OCI-LY1 (cell line): ENCODE data around the gene UST.

Source experiments
- CTCF ChIP-seq: fragments of 200-600 bp; sonication (generic), shearing (Covaris generic); IDR thresholded peaks from 2 replicates; pipeline ENCODE4 v1.5.1; 2017; ENCODE audit warnings: mild to moderate bottlenecking, antibody characterized with exemption, low read length, moderate library complexity, mixed read lengths
- EZH2 ChIP-seq: fragments of 200-600 bp; sonication (generic), shearing (Covaris generic); IDR thresholded peaks from 2 replicates; pipeline ENCODE4 v1.8.0; 2017; ENCODE audit warnings: borderline replicate concordance, mixed run types, mild to moderate bottlenecking, antibody characterized with exemption, low read length, moderate library complexity, mixed read lengths

- TF ChIP-seq CTCF (no peak), EZH2 (no peak)
Observed at GRCh38 chr6:148743476-148743875, 3.4 kb upstream of the UST start.
